C1 segment of cervical spinal cord (tissue), 14 donors: ENCODE measurements around the gene MAGEA2B.
"Not testable (repeated sequence)": the region's sequence is repeated elsewhere in the genome, so short reads cannot be mapped to it uniquely, and the experiment has no call there.

Experiments used
- DNase-seq, 14 donors: peaks; one replicate each; lab custom pipeline; 2025; lab: John Stamatoyannopoulos, UW

MAGEA2B gene

GRCh38 chrX:152713815-152714787 lies at the start of gene MAGEA2B:
MAGEA2B (plus strand) TSS chrX:152714628; CDS start chrX:152717107, 2,479 bp downstream.
- DNase-seq, result not testable (repeated sequence)

GRCh38 chrX:152674135-152674534 lies 40.3 kb upstream of the MAGEA2B start:
- DNase-seq, result no peak

GRCh38 chrX:152674652-152675051 lies 39.8 kb upstream of the MAGEA2B start:
- not testable (repeated sequence) for DNase-seq

- DNase-seq, result not testable (repeated sequence)
Observed at GRCh38 chrX:152681012-152681411, 33.4 kb upstream of the MAGEA2B start.

GRCh38 chrX:152697952-152698931 lies 16.2 kb upstream of the MAGEA2B start, which contains the start of gene MAGEA3:
MAGEA3 (plus strand) TSS chrX:152698794; CDS start chrX:152700833, 2,039 bp downstream.
- DNase-seq, result not testable (repeated sequence)

GRCh38 chrX:152700390-152700789 lies 14.0 kb upstream of the MAGEA2B start:
- DNase-seq, result not testable (repeated sequence)

- DNase-seq, result not testable (repeated sequence)
Observed at GRCh38 chrX:152706500-152706899, 7.9 kb upstream of the MAGEA2B start.

- not testable (repeated sequence) for DNase-seq
Observed at GRCh38 chrX:152709173-152709572, 5.3 kb upstream of the MAGEA2B start, which contains the start of gene CSAG2. CSAG2 (minus strand) TSS chrX:152709273; CDS start chrX:152709112, 161 bp downstream.

GRCh38 chrX:152713195-152713594 lies 1.2 kb upstream of the MAGEA2B start:
- DNase-seq, result not testable (repeated sequence)

- no peak for DNase-seq
Observed at GRCh38 chrX:152725409-152725808, 11.0 kb downstream of the MAGEA2B start.

- DNase-seq, result no peak
Observed at GRCh38 chrX:152733261-152733975, 19.0 kb downstream of the MAGEA2B start, which contains the start of the genes CSAG1 and MAGEA12. CSAG1 (minus strand) TSS chrX:152733721; CDS start chrX:152732460, 1,261 bp downstream. MAGEA12 (plus strand) TSS chrX:152733757; CDS start chrX:152736162, 2,405 bp downstream.

- not testable (repeated sequence) for DNase-seq
Observed at GRCh38 chrX:152734143-152734858, 19.9 kb downstream of the MAGEA2B start.

GRCh38 chrX:152735101-152735500 lies 20.7 kb downstream of the MAGEA2B start:
- DNase-seq, result no peak

- DNase-seq, result no peak
Observed at GRCh38 chrX:152735860-152736511, 21.6 kb downstream of the MAGEA2B start.

- DNase-seq, result not testable (repeated sequence)
Observed at GRCh38 chrX:152736528-152736927, 22.1 kb downstream of the MAGEA2B start.

- DNase-seq, result no peak
Observed at GRCh38 chrX:152738560-152738959, 24.1 kb downstream of the MAGEA2B start.

- DNase-seq, result not testable (repeated sequence)
Observed at GRCh38 chrX:152753686-152754650, 39.5 kb downstream of the MAGEA2B start, which contains the start of gene MAGEA2. MAGEA2 (minus strand) TSS chrX:152753842; CDS start chrX:152751363, 2,479 bp downstream.

- not testable (repeated sequence) for DNase-seq
Observed at GRCh38 chrX:152754871-152755270, 40.4 kb downstream of the MAGEA2B start.
